GM04503 (cell line): ENCODE results near the gene ING4.

ENCODE experiments used
- DNase-seq: peaks from one replicate; pipeline ENCODE4 v3.0.0-alpha.2; 2012; ENCODE audit warnings: low read depth

ING4 gene

GRCh38 chr12:6635856-6636531 is 26.9 kb downstream of the ING4 start, which contains the start of gene LPAR5:
TSS of gene LPAR5 (minus strand) at chr12:6635959. CDS start at chr12:6621248, 14,711 bp downstream.
- no peak for DNase-seq

- no peak for DNase-seq
Observed at GRCh38 chr12:6635375-6635855, 27.5 kb downstream of the ING4 start.

- no peak for DNase-seq
Observed at GRCh38 chr12:6632026-6632983, 30.6 kb downstream of the ING4 start.

- no peak for DNase-seq
Observed at GRCh38 chr12:6631549-6631961, 31.4 kb downstream of the ING4 start.

- DNase-seq, result no peak
Observed at GRCh38 chr12:6630736-6631135, 32.2 kb downstream of the ING4 start.

- DNase-seq, result no peak
Observed at GRCh38 chr12:6627616-6628015, 35.3 kb downstream of the ING4 start.

GRCh38 chr12:6626654-6627283 is 36.1 kb downstream of the ING4 start:
- no peak for DNase-seq

- no peak for DNase-seq
Observed at GRCh38 chr12:6620885-6621274, 42.0 kb downstream of the ING4 start.

- no peak for DNase-seq
Observed at GRCh38 chr12:6620137-6620884, 42.6 kb downstream of the ING4 start.

- DNase-seq, result no peak
Observed at GRCh38 chr12:6618483-6619225, 44.3 kb downstream of the ING4 start.

GRCh38 chr12:6615802-6616201 is 47.1 kb downstream of the ING4 start:
- no peak for DNase-seq

- no peak for DNase-seq
Observed at GRCh38 chr12:6614513-6615172, 48.3 kb downstream of the ING4 start.

GRCh38 chr12:6613776-6614512 is 49.0 kb downstream of the ING4 start:
- peak; percentile 85 for DNase-seq

- DNase-seq, result no peak
Observed at GRCh38 chr12:6613015-6613775, 49.7 kb downstream of the ING4 start.

- DNase-seq, result no peak
Observed at GRCh38 chr12:6612652-6613014, 50.3 kb downstream of the ING4 start.

- DNase-seq, result no peak
Observed at GRCh38 chr12:6612247-6612646, 50.7 kb downstream of the ING4 start.

GRCh38 chr12:6608592-6609281 is 54.2 kb downstream of the ING4 start:
- no peak for DNase-seq
